GM23338 (cell line): ENCODE results near the gene IFI6. TPM values are rescaled to one million over a fixed set of nuclear protein-coding genes. Genes with fewer than 3 reads are reported as not detected.

Experiments used
- EZH2phosphoT487 ChIP-seq: fragments of 200-600 bp; sonication (generic); IDR thresholded peaks from one replicate; pipeline ENCODE4 v1.8.1; 2018; ENCODE audit warnings: antibody characterized with exemption; ENCODE audit not compliant: unreplicated experiment
- NANOG ChIP-seq: IDR thresholded peaks from 2 replicates; pipeline ENCODE4 v1.6.1; 2016; ENCODE audit warnings: antibody characterized with exemption, borderline replicate concordance
- REST ChIP-seq: IDR thresholded peaks from one replicate; pipeline ENCODE4 v1.6.1; 2018; ENCODE audit warnings: antibody characterized with exemption; ENCODE audit not compliant: unreplicated experiment
- ZNF462 ChIP-seq: fragments of 250-450 bp; sonication (Bioruptor Pico); IDR thresholded peaks from 2 replicates; pipeline ENCODE4 v1.5.0; 2020; ENCODE audit warnings: mild to moderate bottlenecking, moderate library complexity
- polyA plus RNA-seq: library from polyadenylated mRNA; unstranded; fragments of >200 nt; fragmentation: Nextera tagmentation; extraction: Ambion mirVana; gene quantifications from 2 replicates; pipeline ENCODE4 v1.2.1, GENCODE V29; 2016
- total RNA-seq: library from RNA; depleted of rRNA; stranded (reverse); fragments of >200 nt; shearing (Covaris generic); gene quantifications from 2 replicates; pipeline ENCODE4 v1.2.3, GENCODE V29; 2014

The IFI6 gene
- total and polyA plus RNA-seq, 2 experiments from 2014 or later, result 6.3 to 16.0 TPM

- TF ChIP-seq ZNF462 (no peak), REST (no peak), EZH2phosphoT487 (no peak), NANOG (no peak)
Observed at GRCh38 chr1:27644369-27645070, 27.5 kb downstream of the IFI6 start (continued).
